Measurements from ENCODE around the gene IL12RB1. TPM values are rescaled to one million over a fixed set of nuclear protein-coding genes. Genes with fewer than 3 reads are reported as not detected.

The IL12RB1 gene
- total and polyA plus RNA-seq, 10 of the 15 experiments (the other 5 are each of a cell fraction or from before 2014, with no cell fraction given): 2.8 to 29.9 (median 17.6) TPM

DNA sequence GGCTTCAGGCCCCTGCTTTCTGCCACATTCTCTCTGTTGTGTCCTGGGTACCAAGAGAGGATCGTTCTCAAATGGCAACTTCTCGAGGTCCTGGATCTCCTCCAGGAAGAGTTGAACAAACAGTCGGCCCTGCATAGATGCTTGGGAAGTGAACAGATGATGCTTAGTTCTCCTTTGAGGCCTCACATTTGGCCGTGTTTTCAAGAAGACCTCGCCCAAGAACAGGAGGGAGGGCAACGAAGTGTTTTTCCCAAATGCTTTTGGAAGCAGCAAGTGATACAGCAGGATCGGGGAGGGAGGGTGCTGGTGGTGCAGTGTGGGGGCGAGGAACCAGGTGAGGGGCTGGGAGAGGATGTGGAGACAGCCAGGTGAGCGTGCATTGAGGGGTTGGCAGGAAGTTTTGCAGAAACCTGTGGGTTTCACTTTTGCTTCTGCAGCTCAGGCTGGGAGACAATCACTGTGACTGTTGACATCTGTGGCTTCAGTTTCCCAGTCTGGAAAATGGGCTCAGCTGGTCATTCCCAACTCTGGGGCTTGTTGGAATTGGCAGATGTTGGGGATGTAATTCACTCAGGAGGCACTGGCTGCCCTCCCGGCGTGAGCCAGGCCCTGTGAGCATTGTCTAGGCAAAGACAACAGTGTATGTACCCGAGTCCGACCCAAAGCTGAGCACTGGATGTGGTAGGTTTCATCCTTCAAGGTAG lies 32.4 kb upstream of the IL12RB1 start (continued):
- TF ChIP-seq EGR1 (IDR thresholded peaks at IDR 0.05; ENCODE audit: borderline replicate concordance in 1 of 2, low read depth in 2 of 2, low read length in 2 of 2): peak in 1 of 2 experiments; percentile 41; a peak in 1 of 3 replicates
- no peak for TF ChIP-seq ETV6 (conservative IDR thresholded peaks at IDR 0.05 in 1 of 2, IDR thresholded peaks at IDR 0.05 in 1 of 2; ENCODE audit: borderline replicate concordance in 1 of 2, low read depth in 1 of 2)
- no peak for TF ChIP-seq RFX5 (IDR thresholded peaks at IDR 0.05; ENCODE audit: low read depth, low read length)

DNA sequence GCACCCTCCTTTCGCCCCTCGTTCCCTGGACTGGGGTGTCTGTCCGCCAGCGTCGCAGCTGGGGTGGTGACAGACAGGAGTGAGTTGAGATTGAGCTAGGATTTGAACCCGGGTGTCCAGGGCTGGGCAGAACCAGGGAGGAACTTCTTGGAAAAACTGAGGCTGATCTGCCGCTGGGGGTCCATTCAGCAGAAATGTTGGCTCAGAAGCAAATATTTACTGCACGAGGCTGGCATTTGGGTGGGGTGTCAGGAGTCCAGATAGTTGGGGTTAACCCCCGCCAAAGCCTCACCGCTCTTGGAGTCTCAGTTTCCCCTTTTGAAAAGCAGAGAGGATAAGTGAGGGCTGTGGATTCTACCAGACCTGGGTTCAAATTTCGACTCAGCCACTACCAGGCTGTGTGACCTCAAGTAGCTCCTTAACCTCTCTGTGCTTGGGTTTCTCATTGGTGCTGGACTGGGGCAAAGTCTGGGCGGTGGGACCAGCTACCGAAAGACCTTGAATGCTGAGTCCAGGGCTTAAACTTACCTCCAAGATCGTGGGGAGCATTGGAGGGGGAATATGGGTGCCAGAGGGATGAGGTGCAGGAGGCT lies 31.8 kb upstream of the IL12RB1 start:
- peak overlapping the region; percentile 88 for H3K4me3 ChIP-seq
- CTCF ChIA-PET: interaction anchor here (0.6 to 2.1 kb wide), 8 partner anchors 9 to 210 kb away, joined by 3 to 9 read pairs (median 4); partner anchors contain the start of gene PIK3R2
- H2AFZ ChIP-seq (ENCODE audit: control insufficient read depth, low read depth, low read length): no peak overlapping the region
- H3K27me3 ChIP-seq (replicated peaks in 1 of 2; ENCODE audit: control insufficient read depth in 2 of 2, insufficient read depth in 2 of 2, low read length in 1 of 2): no peaks in the 10 kb centered on the region
- H3K79me2 ChIP-seq (ENCODE audit: control insufficient read depth, insufficient read depth, low read length): peaks cover 21% of the 10 kb centered on the region
- intact Hi-C loops (cut with micrococcal nuclease; ENCODE audit: unreplicated experiment) (no loop called here), in situ Hi-C loops (cut with MboI) (no loop called here)
- H3K4me2 ChIP-seq (ENCODE audit: control insufficient read depth, insufficient read depth): peak overlapping the region; percentile 99
- no peaks in the 10 kb centered on the region for H3K9me3 ChIP-seq (replicated peaks; ENCODE audit: control insufficient read depth, insufficient read depth, low read length)
- POLR2A ChIA-PET: interaction anchor here (0.5 to 2.8 kb wide), 8 partner anchors 14 to 161 kb away, joined by 3 to 8 read pairs (median 4); partner anchors contain the start of gene MAST3
- TF ChIP-seq, protein P1, sequence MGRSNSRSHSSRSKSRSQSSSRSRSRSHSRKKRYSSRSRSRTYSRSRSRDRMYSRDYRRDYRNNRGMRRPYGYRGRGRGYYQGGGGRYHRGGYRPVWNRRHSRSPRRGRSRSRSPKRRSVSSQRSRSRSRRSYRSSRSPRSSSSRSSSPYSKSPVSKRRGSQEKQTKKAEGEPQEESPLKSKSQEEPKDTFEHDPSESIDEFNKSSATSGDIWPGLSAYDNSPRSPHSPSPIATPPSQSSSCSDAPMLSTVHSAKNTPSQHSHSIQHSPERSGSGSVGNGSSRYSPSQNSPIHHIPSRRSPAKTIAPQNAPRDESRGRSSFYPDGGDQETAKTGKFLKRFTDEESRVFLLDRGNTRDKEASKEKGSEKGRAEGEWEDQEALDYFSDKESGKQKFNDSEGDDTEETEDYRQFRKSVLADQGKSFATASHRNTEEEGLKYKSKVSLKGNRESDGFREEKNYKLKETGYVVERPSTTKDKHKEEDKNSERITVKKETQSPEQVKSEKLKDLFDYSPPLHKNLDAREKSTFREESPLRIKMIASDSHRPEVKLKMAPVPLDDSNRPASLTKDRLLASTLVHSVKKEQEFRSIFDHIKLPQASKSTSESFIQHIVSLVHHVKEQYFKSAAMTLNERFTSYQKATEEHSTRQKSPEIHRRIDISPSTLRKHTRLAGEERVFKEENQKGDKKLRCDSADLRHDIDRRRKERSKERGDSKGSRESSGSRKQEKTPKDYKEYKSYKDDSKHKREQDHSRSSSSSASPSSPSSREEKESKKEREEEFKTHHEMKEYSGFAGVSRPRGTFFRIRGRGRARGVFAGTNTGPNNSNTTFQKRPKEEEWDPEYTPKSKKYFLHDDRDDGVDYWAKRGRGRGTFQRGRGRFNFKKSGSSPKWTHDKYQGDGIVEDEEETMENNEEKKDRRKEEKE (IDR thresholded peaks at IDR 0.05): no peak
- TF ChIP-seq BRCA1 (IDR thresholded peaks at IDR 0.05; ENCODE audit: low read depth, low read length) (no peak), NRF1 (conservative IDR thresholded peaks at IDR 0.05; ENCODE audit: low read depth, low read length) (no peak), PML (IDR thresholded peaks at IDR 0.05; ENCODE audit: low read length) (no peak), ZNF217 (IDR thresholded peaks at IDR 0.05) (0 out of 2 replicates have a peak, but pooled peaks have one; percentile 26), CREB1 (IDR thresholded peaks at IDR 0.05; ENCODE audit: low read depth) (no peak), SMAD1 (IDR thresholded peaks at IDR 0.05; ENCODE audit: low read depth, partially characterized antibody) (no peak), SMARCA5 (IDR thresholded peaks at IDR 0.05) (0 out of 2 replicates have a peak, but pooled peaks have one; percentile 57)
- no peaks in the 10 kb centered on the region; the same call in 1 of the 2 replicates for H4K20me1 ChIP-seq (ENCODE audit: control insufficient read depth, insufficient read depth)
- WGBS (ENCODE audit: insufficient coverage, insufficient replicate concordance, low lambda C conversion rate, missing lambda C conversion rate): 3% methylated on average over 14 of the region's 14 CpGs
- DNase-seq (ENCODE audit: low read depth, low spot score): no peak
- peaks cover 24% of the 10 kb centered on the region for H3K4me1 ChIP-seq (ENCODE audit: control insufficient read depth, insufficient read depth, low read length)
- peaks cover 19 to 20% of the 10 kb centered on the region in 2 experiments for H3K36me3 ChIP-seq (ENCODE audit: control insufficient read depth in 2 of 2, insufficient read depth in 2 of 2, low read length in 1 of 2)
- SMC1A ChIA-PET (ENCODE audit: uncharacterized antibody, unreplicated experiment): interaction anchor here (1.0 to 1.6 kb wide), 5 partner anchors 27 to 74 kb away, joined by 3 to 4 read pairs (median 3); partner anchors contain the start of genes IL12RB1 and MPV17L2
- peak overlapping the region; percentile 63 for H3K27ac ChIP-seq (ENCODE audit: control insufficient read depth, insufficient read depth)
- no peak for FAIRE-seq
- RAD21 ChIA-PET (ENCODE audit: unreplicated experiment): interaction anchor here (0.9 to 1.9 kb wide), 5 partner anchors 32 to 60 kb away, joined by 3 to 7 read pairs (median 5); partner anchors contain the start of genes IL12RB1 and PIK3R2
- BruUV-seq (replicated peaks): no TSS peak
- H3K9ac ChIP-seq (ENCODE audit: control insufficient read depth, insufficient read depth, low read length): peak overlapping the region; percentile 73
- no peak for ATAC-seq

Data from GM12878 (cell line).